ENCODE measurements around the gene HERPUD2. TPM values are rescaled to one million over a fixed set of nuclear protein-coding genes. Genes with fewer than 3 reads are reported as not detected.
"Not testable (repeated sequence)": the region's sequence is repeated elsewhere in the genome, so short reads cannot be mapped to it uniquely, and the experiment has no call there.

HERPUD2 gene
- total RNA-seq, 1 donor from 2014 or later: 28.0 TPM

- no peak overlapping the region for H3K27ac Mint-ChIP-seq (ENCODE audit: unreplicated experiment)
- no peaks in the 10 kb centered on the region for H3K27me3 Mint-ChIP-seq (ENCODE audit: low read depth)
- TF ChIP-seq, protein P1, sequence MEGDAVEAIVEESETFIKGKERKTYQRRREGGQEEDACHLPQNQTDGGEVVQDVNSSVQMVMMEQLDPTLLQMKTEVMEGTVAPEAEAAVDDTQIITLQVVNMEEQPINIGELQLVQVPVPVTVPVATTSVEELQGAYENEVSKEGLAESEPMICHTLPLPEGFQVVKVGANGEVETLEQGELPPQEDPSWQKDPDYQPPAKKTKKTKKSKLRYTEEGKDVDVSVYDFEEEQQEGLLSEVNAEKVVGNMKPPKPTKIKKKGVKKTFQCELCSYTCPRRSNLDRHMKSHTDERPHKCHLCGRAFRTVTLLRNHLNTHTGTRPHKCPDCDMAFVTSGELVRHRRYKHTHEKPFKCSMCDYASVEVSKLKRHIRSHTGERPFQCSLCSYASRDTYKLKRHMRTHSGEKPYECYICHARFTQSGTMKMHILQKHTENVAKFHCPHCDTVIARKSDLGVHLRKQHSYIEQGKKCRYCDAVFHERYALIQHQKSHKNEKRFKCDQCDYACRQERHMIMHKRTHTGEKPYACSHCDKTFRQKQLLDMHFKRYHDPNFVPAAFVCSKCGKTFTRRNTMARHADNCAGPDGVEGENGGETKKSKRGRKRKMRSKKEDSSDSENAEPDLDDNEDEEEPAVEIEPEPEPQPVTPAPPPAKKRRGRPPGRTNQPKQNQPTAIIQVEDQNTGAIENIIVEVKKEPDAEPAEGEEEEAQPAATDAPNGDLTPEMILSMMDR (conservative IDR thresholded peaks at IDR 0.05): no peak
- no peak for DNase-seq (ENCODE audit: low read depth, low spot score)
- peaks cover 14% of the 10 kb centered on the region for H3K4me1 Mint-ChIP-seq
- H3K9me3 Mint-ChIP-seq: peaks cover 2% of the 10 kb centered on the region
- H3K4me3 Mint-ChIP-seq: peak overlapping the region; percentile 31
- peaks cover 7% of the 10 kb centered on the region for H3K36me3 Mint-ChIP-seq (ENCODE audit: low read depth)
Observed at GRCh38 chr7:35699796-35700305, 4.9 kb upstream of the HERPUD2 start.

DNA sequence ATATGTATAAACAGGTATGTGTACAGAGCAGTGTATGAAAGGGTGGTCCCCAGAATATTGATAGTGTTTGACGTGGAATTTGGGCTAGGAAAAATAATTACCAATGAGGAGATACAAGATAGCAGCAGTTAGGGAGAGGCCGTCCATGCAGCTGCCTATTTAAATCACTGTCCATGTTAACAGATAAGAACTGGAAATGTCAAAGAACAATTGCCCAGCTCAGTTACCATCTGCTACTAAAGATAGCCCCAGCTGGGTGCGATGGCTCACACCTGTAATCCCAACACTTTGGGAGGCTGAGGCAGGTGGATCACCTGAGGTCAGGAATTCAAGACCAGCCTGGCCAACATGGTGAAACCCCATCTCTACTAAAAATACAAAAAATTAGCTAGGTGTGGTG is 3.4 kb upstream of the HERPUD2 start:
- peaks cover 23% of the 10 kb centered on the region for H3K4me1 Mint-ChIP-seq
- H3K36me3 Mint-ChIP-seq (ENCODE audit: low read depth); H3K4me3 Mint-ChIP-seq; H3K9me3 Mint-ChIP-seq; H3K27ac Mint-ChIP-seq (ENCODE audit: unreplicated experiment); DNase-seq (ENCODE audit: low read depth, low spot score); H3K27me3 Mint-ChIP-seq (ENCODE audit: low read depth): not testable (repeated sequence)

- DNase-seq (ENCODE audit: low read depth, low spot score): no peak
- H3K9me3 Mint-ChIP-seq: peaks cover 2% of the 10 kb centered on the region
- H3K4me3 Mint-ChIP-seq: peak overlapping the region; percentile 96
- no peak overlapping the region for H3K27ac Mint-ChIP-seq (ENCODE audit: unreplicated experiment)
- peaks cover 7% of the 10 kb centered on the region for H3K36me3 Mint-ChIP-seq (ENCODE audit: low read depth)
- no peaks in the 10 kb centered on the region for H3K27me3 Mint-ChIP-seq (ENCODE audit: low read depth)
- TF ChIP-seq, protein P1 (conservative IDR thresholded peaks at IDR 0.05): no peak
- peaks cover 31% of the 10 kb centered on the region for H3K4me1 Mint-ChIP-seq
Observed at GRCh38 chr7:35697414-35698175, 2.7 kb upstream of the HERPUD2 start.

DNA sequence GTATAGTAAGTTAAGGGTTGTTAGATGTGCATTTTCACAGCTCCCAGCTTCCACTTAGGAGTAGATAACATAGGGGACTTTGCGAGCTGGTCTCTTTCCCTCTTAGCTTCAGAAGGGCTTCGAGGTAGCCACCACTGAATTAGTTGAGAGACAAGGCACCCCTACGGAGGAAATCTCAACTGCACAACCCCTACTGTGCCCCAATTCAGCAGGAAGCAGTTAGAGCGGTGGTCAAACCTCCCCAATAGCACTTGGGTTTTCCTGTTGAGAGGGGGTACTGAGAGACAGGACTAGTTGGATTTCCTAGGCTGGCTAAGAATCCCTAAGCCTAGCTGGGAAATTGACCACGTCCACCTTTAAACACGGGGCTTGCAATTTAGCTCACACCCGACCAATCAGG is 1.1 kb upstream of the HERPUD2 start:
- no peak for DNase-seq (ENCODE audit: low read depth, low spot score)
- Mint-ChIP-seq H3K36me3 (ENCODE audit: low read depth) (peaks cover 13% of the 10 kb centered on the region), H3K4me3 (peak overlapping the region; percentile 96), H3K4me1 (peaks cover 47% of the 10 kb centered on the region), H3K27me3 (ENCODE audit: low read depth) (no peaks in the 10 kb centered on the region), H3K9me3 (peaks cover 2% of the 10 kb centered on the region), H3K27ac (ENCODE audit: unreplicated experiment) (no peak overlapping the region)
- TF ChIP-seq, protein P1 (conservative IDR thresholded peaks at IDR 0.05): no peak

DNA sequence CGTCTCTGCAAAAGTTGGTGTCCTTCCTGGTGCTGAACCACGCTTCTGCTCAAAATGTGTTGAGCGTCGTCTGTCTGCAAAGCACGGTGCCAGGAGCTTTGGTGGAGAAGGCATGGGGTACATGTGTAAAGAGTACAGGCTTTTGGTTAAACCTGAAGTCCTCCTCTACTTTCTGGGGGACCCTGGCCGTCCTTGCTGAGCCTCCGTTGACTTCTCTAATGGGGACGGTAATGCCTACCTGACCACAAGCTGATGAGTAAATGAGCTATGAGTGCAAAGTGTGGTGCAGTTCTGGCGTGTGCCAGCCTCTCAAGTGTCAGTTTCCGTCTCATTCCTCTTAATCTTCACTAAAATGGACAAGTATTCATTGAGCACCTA is 527 bp upstream of the HERPUD2 start:
- peak overlapping the region; percentile 96 for H3K27ac Mint-ChIP-seq (ENCODE audit: unreplicated experiment)
- no peaks in the 10 kb centered on the region for H3K27me3 Mint-ChIP-seq (ENCODE audit: low read depth)
- peaks cover 51% of the 10 kb centered on the region for H3K4me1 Mint-ChIP-seq
- peaks cover 2% of the 10 kb centered on the region for H3K9me3 Mint-ChIP-seq
- H3K36me3 Mint-ChIP-seq (ENCODE audit: low read depth): peaks cover 13% of the 10 kb centered on the region
- peak overlapping the region; percentile 96 for H3K4me3 Mint-ChIP-seq
- TF ChIP-seq, protein P1 (conservative IDR thresholded peaks at IDR 0.05): no peak
- DNase-seq (ENCODE audit: low read depth, low spot score): no peak

- H3K36me3 Mint-ChIP-seq (ENCODE audit: low read depth): peaks cover 13% of the 10 kb centered on the region
- peak; percentile 60 for DNase-seq (ENCODE audit: low read depth, low spot score)
- peak overlapping the region; percentile 96 for H3K4me3 Mint-ChIP-seq
- no peaks in the 10 kb centered on the region for H3K27me3 Mint-ChIP-seq (ENCODE audit: low read depth)
- H3K4me1 Mint-ChIP-seq: peaks cover 60% of the 10 kb centered on the region
- TF ChIP-seq, protein P1 (conservative IDR thresholded peaks at IDR 0.05): no peak
- peak overlapping the region; percentile 97 for H3K27ac Mint-ChIP-seq (ENCODE audit: unreplicated experiment)
- peaks cover 2% of the 10 kb centered on the region for H3K9me3 Mint-ChIP-seq
Observed at GRCh38 chr7:35694161-35694783, 663 bp downstream of the HERPUD2 start.
